ENCODE data around the gene SLC35A5. TPM values are rescaled to one million over a fixed set of nuclear protein-coding genes. Genes with fewer than 3 reads are reported as not detected.

Gene SLC35A5
- total RNA-seq, 2 experiments from 2014 or later: 16.4 to 18.1 TPM

DNA sequence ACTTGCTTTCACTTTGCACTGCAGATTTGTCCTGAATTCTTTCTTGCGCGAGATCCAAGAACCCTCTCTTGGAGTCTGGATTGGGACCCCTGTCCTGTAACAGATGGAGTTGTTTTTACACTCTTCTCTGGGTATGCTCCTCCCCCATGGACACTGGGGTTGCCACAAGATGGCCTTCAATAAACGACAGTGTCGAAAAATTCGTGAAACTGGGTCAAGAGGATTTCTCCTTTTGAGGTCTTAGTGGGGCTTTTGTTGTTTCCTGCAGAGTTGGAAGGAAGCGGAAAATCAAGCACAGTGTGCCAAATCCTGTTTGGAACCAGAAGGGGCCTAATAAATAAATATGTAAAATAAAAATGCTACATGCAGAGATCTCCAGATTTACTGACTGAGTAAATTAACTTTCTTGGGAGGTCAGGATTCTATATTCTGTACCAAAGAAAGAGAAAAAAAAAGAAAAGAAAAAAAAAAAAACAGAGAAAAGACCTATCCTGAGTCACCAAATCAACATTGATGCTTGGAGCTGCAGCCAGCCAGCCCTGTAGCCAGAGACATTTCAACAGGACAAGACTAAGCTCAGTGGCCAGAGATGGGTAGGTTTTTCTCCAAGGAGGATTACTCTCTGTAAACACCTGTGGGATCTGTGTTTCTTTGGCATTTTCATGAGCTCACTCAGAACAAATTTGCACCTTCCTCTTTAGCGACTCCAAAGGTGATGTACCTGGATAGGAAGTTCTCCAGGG, 54.3 kb downstream of the SLC35A5 start:
- ATAC-seq (ENCODE audit: low read depth): no peak
- no peak overlapping the region for H3K27ac Mint-ChIP-seq
- POLR2A ChIA-PET: no interaction called here
- no peaks in the 10 kb centered on the region for H3K36me3 Mint-ChIP-seq
- H3K9me3 Mint-ChIP-seq: no peaks in the 10 kb centered on the region
- H3K4me3 Mint-ChIP-seq: no peak overlapping the region
- H3K4me1 Mint-ChIP-seq: no peaks in the 10 kb centered on the region
- peaks cover 12% of the 10 kb centered on the region for H3K27me3 Mint-ChIP-seq
- DNase-seq: no peak

DNA sequence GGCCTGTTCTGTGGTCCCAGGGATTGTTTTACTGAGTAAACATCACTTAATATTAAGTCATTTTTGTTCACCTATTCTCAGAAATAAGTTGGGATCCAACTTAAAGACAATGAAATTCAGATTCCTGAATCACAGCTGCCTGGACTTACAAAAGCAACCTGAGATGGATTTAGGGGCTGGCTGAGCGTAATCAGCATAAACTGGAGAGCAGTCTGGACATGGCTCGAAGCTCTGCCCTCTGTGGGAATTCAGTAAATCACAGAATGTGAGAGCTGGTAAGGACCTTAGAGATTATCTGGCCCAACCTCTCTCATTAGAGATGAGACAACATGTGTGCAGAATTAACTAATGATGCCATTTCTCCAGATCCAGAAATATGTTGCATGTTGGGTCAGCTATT, 55.4 kb downstream of the SLC35A5 start:
- no peaks in the 10 kb centered on the region for H3K36me3 Mint-ChIP-seq
- no peaks in the 10 kb centered on the region for H3K4me1 Mint-ChIP-seq
- no peak overlapping the region for H3K27ac Mint-ChIP-seq
- POLR2A ChIA-PET: no interaction called here
- peaks cover 2% of the 10 kb centered on the region for H3K9me3 Mint-ChIP-seq
- peaks cover 14% of the 10 kb centered on the region for H3K27me3 Mint-ChIP-seq
- DNase-seq (no peak), ATAC-seq (ENCODE audit: low read depth) (no peak)
- no peak overlapping the region for H3K4me3 Mint-ChIP-seq

DNA sequence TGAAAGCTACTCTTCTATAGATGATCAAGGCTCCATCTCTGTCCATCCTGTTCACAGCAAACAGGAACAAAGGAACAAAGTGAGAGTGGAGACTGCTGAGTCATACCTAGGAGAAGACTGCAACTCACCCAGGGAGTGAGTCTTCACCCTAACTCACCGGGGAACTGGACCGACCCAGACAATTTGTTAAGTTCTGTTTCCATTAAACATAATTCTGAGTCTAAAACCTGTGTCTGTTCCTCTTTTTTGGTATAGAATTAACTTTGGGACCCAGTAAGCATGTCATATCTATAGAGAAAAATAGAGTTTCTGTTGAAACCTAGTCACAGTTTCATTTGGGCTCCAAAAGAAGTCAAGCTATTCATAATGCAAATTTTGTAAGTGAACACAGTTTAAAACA, 57.5 kb downstream of the SLC35A5 start:
- no peaks in the 10 kb centered on the region for H3K4me1 Mint-ChIP-seq
- POLR2A ChIA-PET: no interaction called here
- no peak for ATAC-seq (ENCODE audit: low read depth)
- no peaks in the 10 kb centered on the region for H3K36me3 Mint-ChIP-seq
- no peak overlapping the region for H3K27ac Mint-ChIP-seq
- no peak for DNase-seq
- peaks cover 2% of the 10 kb centered on the region for H3K9me3 Mint-ChIP-seq
- H3K27me3 Mint-ChIP-seq: peaks cover 10% of the 10 kb centered on the region
- H3K4me3 Mint-ChIP-seq: no peak overlapping the region

DNA sequence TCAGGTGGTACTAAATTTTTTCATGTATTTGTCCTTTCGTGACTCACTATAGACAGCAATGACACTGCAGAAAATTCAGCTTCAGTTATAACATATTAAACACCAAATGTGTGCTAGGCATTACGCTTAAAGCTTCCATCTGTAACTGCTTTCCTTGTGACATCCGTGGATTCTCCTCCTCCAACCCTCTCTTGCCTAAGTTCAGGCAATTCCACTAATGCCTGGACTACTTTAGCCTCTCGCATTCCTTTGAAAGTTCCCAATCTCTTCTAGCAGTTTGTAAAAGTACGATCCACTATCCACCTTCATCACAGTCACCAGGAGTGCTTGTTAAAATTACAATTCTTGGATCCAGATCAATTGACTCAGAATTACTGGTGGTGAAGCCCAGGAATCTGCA, 61.4 kb downstream of the SLC35A5 start:
- Mint-ChIP-seq H3K4me1 (no peaks in the 10 kb centered on the region), H3K9me3 (peaks cover 2% of the 10 kb centered on the region), H3K4me3 (no peak overlapping the region), H3K27ac (no peak overlapping the region), H3K36me3 (no peaks in the 10 kb centered on the region), H3K27me3 (peaks cover 10% of the 10 kb centered on the region)
- POLR2A ChIA-PET: no interaction called here
- DNase-seq (no peak), ATAC-seq (ENCODE audit: low read depth) (no peak)

DNA sequence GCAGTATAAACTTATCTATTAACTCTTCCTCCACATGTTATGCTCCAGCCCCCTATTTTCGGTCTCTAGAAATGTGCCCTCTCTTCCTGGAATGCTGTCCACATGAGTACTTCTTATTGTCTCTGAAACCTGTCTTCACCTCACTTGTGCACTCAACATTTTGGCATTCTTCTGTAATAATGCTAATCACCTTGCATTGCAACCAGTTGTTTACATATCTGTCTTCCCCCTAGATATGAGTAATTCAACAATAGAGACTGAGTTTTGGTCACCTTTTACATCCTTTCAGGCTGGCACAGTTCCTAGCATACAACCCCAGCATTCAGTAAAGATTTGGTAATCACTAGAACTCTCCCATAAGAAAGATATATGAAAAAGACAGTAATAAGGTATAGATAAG, 61.9 kb downstream of the SLC35A5 start:
- ATAC-seq (ENCODE audit: low read depth) (no peak), DNase-seq (no peak)
- no peaks in the 10 kb centered on the region for H3K4me1 Mint-ChIP-seq
- POLR2A ChIA-PET: no interaction called here
- H3K9me3 Mint-ChIP-seq: peaks cover 2% of the 10 kb centered on the region
- H3K27me3 Mint-ChIP-seq: peaks cover 10% of the 10 kb centered on the region
- H3K27ac Mint-ChIP-seq: no peak overlapping the region
- no peak overlapping the region for H3K4me3 Mint-ChIP-seq
- no peaks in the 10 kb centered on the region for H3K36me3 Mint-ChIP-seq

DNA sequence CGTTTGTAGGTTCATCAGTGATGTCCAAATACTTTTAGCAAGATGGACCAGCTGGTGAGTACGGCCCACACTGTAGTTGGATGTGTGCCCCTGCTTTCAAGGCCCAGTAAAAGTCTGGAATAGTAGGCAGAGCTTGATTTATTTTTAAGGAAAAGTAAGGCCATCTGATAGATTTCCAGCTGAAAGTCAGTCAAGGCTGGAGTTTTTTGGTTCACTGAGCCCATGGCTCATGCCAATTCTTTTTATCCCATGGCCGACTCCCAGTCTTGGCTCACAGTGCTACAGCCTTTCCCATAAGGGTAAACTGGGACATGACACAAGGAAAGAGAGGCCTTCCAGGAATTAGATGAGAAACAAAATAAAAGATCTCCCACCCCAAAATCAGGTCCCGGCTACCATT, 65.6 kb downstream of the SLC35A5 start:
- POLR2A ChIA-PET: no interaction called here
- Mint-ChIP-seq H3K36me3 (no peaks in the 10 kb centered on the region), H3K4me3 (no peak overlapping the region), H3K9me3 (no peaks in the 10 kb centered on the region), H3K4me1 (no peaks in the 10 kb centered on the region), H3K27ac (no peak overlapping the region), H3K27me3 (peaks cover 10% of the 10 kb centered on the region)
- DNase-seq: no peak
- no peak for ATAC-seq (ENCODE audit: low read depth)

DNA sequence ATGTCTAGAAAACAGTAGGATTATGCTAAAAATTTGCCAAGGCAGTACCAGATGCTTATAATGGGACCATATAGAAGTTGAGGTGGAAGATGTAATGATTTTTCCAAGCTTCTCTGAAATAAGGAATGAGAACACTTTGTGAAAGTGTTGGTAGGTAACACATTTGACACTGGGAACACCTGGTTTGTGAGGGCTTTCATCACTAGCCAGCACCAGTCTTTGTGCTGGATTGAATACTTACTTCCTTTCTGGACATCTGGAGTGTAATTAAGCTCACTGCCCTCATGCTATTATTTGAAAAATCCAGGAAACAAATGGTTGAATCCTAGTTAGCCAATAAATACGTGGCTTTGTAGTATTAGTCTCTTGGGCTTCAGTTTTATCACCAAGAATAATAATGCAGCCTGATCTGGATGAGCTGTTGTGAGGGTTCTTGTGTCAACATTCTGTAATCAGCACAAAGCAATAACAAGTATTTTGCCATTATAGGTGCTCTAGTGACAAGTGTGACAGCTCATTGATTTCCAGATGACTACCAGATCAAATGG, 66.1 kb downstream of the SLC35A5 start:
- POLR2A ChIA-PET: no interaction called here
- no peaks in the 10 kb centered on the region for H3K9me3 Mint-ChIP-seq
- no peaks in the 10 kb centered on the region for H3K4me1 Mint-ChIP-seq
- ATAC-seq (ENCODE audit: low read depth): no peak
- peaks cover 13% of the 10 kb centered on the region for H3K27me3 Mint-ChIP-seq
- H3K36me3 Mint-ChIP-seq: no peaks in the 10 kb centered on the region
- H3K27ac Mint-ChIP-seq: no peak overlapping the region
- no peak for DNase-seq
- no peak overlapping the region for H3K4me3 Mint-ChIP-seq

DNA sequence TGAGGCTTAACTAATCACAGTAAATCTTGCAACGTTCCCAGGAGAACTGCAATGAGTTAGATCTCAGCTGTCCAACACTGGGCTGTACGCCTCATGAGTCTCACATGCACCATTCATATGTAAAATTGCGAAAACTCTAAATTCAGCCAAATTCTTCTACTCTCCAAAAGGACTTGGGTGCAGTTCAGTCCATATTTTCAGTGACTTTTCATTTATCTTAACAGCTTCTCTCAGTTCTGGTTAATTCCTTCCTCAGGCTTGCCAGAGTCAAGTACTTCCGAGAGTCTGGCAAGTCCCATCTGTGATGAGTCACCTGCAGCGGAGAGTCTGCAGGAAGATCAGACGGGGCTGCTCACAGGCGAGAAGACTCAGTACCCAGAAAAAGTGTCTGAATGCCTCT, 67.6 kb downstream of the SLC35A5 start:
- H3K27ac Mint-ChIP-seq: no peak overlapping the region
- no peaks in the 10 kb centered on the region for H3K9me3 Mint-ChIP-seq
- no peaks in the 10 kb centered on the region for H3K4me1 Mint-ChIP-seq
- H3K4me3 Mint-ChIP-seq: no peak overlapping the region
- H3K27me3 Mint-ChIP-seq: peaks cover 17% of the 10 kb centered on the region
- H3K36me3 Mint-ChIP-seq: no peaks in the 10 kb centered on the region
- no peak for DNase-seq
- POLR2A ChIA-PET: no interaction called here
- ATAC-seq (ENCODE audit: low read depth): no peak

DNA sequence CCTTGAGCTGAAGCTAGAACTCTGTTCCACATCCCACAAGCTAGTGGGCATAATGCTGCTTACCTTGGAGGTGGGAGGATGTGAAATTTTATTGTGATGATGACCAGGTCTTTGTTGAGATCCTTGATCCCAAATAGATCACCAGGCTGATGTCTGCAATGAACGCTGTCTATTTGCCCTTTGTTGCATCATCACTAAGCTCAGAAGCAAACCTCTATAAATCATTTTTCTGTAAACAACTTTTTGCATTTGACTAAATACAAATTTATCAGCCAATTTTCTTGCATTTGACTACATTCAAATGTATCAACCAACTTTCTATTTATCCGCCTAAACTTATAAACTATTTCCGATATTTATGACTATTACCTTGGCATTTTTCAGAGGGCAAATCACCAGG, 69.4 kb downstream of the SLC35A5 start:
- POLR2A ChIA-PET: no interaction called here
- no peaks in the 10 kb centered on the region for H3K9me3 Mint-ChIP-seq
- H3K4me3 Mint-ChIP-seq: no peak overlapping the region
- no peak overlapping the region for H3K27ac Mint-ChIP-seq
- DNase-seq (no peak), ATAC-seq (ENCODE audit: low read depth) (no peak)
- peaks cover 15% of the 10 kb centered on the region for H3K27me3 Mint-ChIP-seq
- H3K36me3 Mint-ChIP-seq: no peaks in the 10 kb centered on the region
- H3K4me1 Mint-ChIP-seq: peaks cover 1% of the 10 kb centered on the region

DNA sequence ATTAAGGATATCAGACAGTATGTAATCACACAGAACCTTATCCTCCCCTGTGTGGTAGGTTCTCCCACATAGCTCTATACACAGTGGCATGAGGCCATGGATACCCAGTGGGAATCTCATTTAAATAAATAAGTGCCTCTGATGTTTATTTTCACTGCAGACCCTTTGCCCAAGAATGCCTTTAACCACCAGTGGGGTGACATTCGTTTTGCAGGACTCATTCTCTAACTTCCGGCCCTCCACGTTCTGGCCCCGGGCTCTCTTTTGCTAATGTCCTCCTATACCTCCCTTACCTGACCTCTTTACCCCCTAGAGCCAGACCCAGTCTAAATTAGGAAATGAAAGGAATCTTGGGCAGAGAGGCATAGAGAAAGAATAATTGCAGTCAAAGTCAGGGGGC, 70.8 kb downstream of the SLC35A5 start:
- H3K9me3 Mint-ChIP-seq: no peaks in the 10 kb centered on the region
- no peak for ATAC-seq (ENCODE audit: low read depth)
- no peak for DNase-seq
- POLR2A ChIA-PET: no interaction called here
- H3K27ac Mint-ChIP-seq: no peak overlapping the region
- H3K27me3 Mint-ChIP-seq: peaks cover 18% of the 10 kb centered on the region
- H3K36me3 Mint-ChIP-seq: no peaks in the 10 kb centered on the region
- H3K4me1 Mint-ChIP-seq: peaks cover 1% of the 10 kb centered on the region
- no peak overlapping the region for H3K4me3 Mint-ChIP-seq

DNA sequence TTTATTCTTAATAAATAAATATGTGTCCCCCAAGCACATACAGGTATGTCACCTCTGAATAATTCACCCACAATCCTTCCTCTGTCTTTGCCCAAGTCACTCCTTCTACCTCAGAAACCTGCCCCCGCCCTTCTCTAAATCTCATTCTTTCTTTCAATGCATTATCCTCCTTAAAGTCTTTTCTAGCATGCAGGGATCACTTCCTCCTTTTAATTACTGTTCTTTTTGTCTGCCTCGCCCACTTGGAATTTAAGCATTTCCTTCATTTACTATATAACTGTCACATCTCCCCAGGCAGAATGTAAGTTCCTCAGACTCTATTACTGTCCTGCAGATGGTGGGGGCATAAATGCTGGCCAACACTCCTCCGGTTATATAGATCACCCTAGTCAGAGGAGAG, 71.3 kb downstream of the SLC35A5 start:
- no peaks in the 10 kb centered on the region for H3K36me3 Mint-ChIP-seq
- H3K4me3 Mint-ChIP-seq: no peak overlapping the region
- H3K27ac Mint-ChIP-seq: no peak overlapping the region
- peaks cover 1% of the 10 kb centered on the region for H3K4me1 Mint-ChIP-seq
- POLR2A ChIA-PET: no interaction called here
- no peaks in the 10 kb centered on the region for H3K9me3 Mint-ChIP-seq
- DNase-seq (no peak), ATAC-seq (ENCODE audit: low read depth) (no peak)
- peaks cover 17% of the 10 kb centered on the region for H3K27me3 Mint-ChIP-seq

DNA sequence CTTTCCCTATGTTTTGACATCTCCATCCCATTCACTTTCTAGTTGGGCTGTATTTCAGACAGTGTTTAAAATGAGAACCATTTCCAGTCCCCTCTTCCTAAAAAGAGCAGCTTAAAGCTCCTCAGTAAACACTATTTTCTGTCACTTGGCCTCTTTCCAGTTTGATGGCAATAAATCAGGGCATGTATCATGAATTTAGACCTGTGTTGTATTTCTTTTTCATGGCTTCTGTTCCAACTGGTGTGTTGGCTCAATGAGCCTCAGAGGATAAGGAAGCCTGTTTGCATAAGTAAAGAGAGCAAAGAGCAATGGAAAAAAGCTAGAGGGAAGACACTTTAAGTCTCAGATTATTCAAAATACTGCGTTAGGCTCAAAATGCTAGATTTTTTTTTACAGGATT, 71.9 kb downstream of the SLC35A5 start:
- H3K9me3 Mint-ChIP-seq: no peaks in the 10 kb centered on the region
- H3K4me1 Mint-ChIP-seq: peaks cover 1% of the 10 kb centered on the region
- POLR2A ChIA-PET: no interaction called here
- ATAC-seq (ENCODE audit: low read depth) (no peak), DNase-seq (no peak)
- H3K4me3 Mint-ChIP-seq: no peak overlapping the region
- H3K27me3 Mint-ChIP-seq: peaks cover 18% of the 10 kb centered on the region
- H3K27ac Mint-ChIP-seq: no peak overlapping the region
- H3K36me3 Mint-ChIP-seq: no peaks in the 10 kb centered on the region

DNA sequence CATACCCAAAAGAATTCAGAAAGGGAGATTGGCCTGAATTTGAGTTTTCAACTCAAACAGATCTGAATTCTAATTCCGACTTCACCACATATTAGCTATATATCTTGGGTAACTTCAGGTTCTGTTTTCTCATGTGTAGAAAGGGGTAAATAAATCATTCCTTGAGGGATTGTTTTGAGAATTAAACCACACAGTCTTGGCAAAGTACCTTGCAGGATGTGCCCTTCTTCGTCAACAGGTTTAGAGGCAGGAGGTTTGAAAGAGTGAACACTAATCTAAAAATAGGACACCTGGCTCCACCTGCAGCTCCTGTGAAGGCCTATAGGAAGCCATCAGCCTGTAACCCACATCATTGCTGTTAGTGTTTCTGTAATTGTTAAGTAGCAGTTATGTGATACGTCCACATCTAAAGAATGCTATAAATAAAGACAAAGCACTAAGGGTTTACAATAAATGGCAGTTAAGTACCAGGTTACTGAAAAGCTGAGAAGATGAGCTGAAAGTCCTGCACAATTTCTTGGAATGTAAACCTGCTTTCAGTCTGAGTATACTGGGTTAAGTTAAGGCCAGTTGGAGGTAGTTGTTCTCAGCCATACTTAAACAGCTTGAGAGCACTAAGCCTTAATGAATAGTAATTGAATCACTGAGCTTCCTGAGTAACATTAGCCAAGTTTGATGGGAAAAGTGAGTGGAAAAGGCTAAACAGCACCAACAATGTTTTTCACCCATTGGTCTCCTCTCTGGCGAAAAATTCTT, 73.1 kb downstream of the SLC35A5 start:
- POLR2A ChIA-PET: interaction anchor here (0.6 kb wide), 1 partner anchor 167 kb away, joined by 3 read pairs; no protein-coding TSS in a partner anchor

More for the DNA sequence above, 73.1 kb downstream of the SLC35A5 start:
- Mint-ChIP-seq H3K4me1 (peaks cover 1% of the 10 kb centered on the region), H3K27ac (no peak overlapping the region), H3K27me3 (peaks cover 18% of the 10 kb centered on the region), H3K36me3 (no peaks in the 10 kb centered on the region), H3K9me3 (no peaks in the 10 kb centered on the region), H3K4me3 (no peak overlapping the region)
- no peak for ATAC-seq (ENCODE audit: low read depth)
- DNase-seq: no peak
